CD4-positive, alpha-beta T cell treated with Interferon gamma for 1 hour (primary cell): ENCODE data around the gene CACNA2D2.

Experiments
- DNase-seq: peaks from one replicate; pipeline ENCODE4 v3.0.0-alpha.2; 2020

CACNA2D2 gene

GRCh38 chr3:50454481-50455070, 48.9 kb downstream of the CACNA2D2 start:
- no peak for DNase-seq

- no peak for DNase-seq
Observed at GRCh38 chr3:50453907-50454306, 49.5 kb downstream of the CACNA2D2 start.

GRCh38 chr3:50450209-50450921, 53.1 kb downstream of the CACNA2D2 start:
- DNase-seq: peak; percentile 88

GRCh38 chr3:50448752-50449539, 54.5 kb downstream of the CACNA2D2 start:
- no peak for DNase-seq

GRCh38 chr3:50447290-50447840, 56.1 kb downstream of the CACNA2D2 start:
- peak; percentile 45 for DNase-seq

GRCh38 chr3:50445919-50446318, 57.5 kb downstream of the CACNA2D2 start:
- no peak for DNase-seq

GRCh38 chr3:50444782-50445181, 58.7 kb downstream of the CACNA2D2 start:
- no peak for DNase-seq

GRCh38 chr3:50444213-50444612, 59.2 kb downstream of the CACNA2D2 start:
- no peak for DNase-seq

GRCh38 chr3:50442945-50443579, 60.4 kb downstream of the CACNA2D2 start:
- no peak for DNase-seq

GRCh38 chr3:50441424-50442217, 61.8 kb downstream of the CACNA2D2 start:
- no peak for DNase-seq

- peak; percentile 72 for DNase-seq
Observed at GRCh38 chr3:50436114-50436674, 67.2 kb downstream of the CACNA2D2 start.

- no peak for DNase-seq
Observed at GRCh38 chr3:50435371-50436113, 67.9 kb downstream of the CACNA2D2 start.

GRCh38 chr3:50433954-50434353, 69.5 kb downstream of the CACNA2D2 start:
- no peak for DNase-seq

GRCh38 chr3:50430950-50431435, 72.4 kb downstream of the CACNA2D2 start:
- DNase-seq: no peak

- peak; percentile 17 for DNase-seq
Observed at GRCh38 chr3:50430191-50430590, 73.2 kb downstream of the CACNA2D2 start.

GRCh38 chr3:50428007-50428633, 75.3 kb downstream of the CACNA2D2 start:
- DNase-seq: peak; percentile 35

GRCh38 chr3:50427217-50427616, 76.2 kb downstream of the CACNA2D2 start:
- no peak for DNase-seq

- DNase-seq: no peak
Observed at GRCh38 chr3:50425911-50426310, 77.5 kb downstream of the CACNA2D2 start.

- DNase-seq: no peak
Observed at GRCh38 chr3:50423543-50423942, 79.9 kb downstream of the CACNA2D2 start.

GRCh38 chr3:50422153-50422552, 81.3 kb downstream of the CACNA2D2 start:
- no peak for DNase-seq
